Measurements from ENCODE around the gene CUEDC1.

GRCh38 chr17:57902117-57902799 lies 53.0 kb downstream of the CUEDC1 start:
- no peak for TF ChIP-seq CTCF (IDR thresholded peaks at IDR 0.05)
- TF ChIP-seq POLR2A (IDR thresholded peaks at IDR 0.05), result no peak
- TF ChIP-seq EP300 (IDR thresholded peaks at IDR 0.05), result no peak
- peak; percentile 7 for TF ChIP-seq POLR2AphosphoS5 (IDR thresholded peaks at IDR 0.05)
